Skin of body (tissue), 2 donors: ENCODE measurements around the gene IFNGR2. TPM values are rescaled to one million over a fixed set of nuclear protein-coding genes. Genes with fewer than 3 reads are reported as not detected.
"Not testable (repeated sequence)": the region's sequence is repeated elsewhere in the genome, so short reads cannot be mapped to it uniquely, and the experiment has no call there.

Experiments used
- DNase-seq: peaks from one replicate; lab custom pipeline; 2025; lab: John Stamatoyannopoulos, UW
- total RNA-seq: library from RNA; depleted of rRNA; stranded (reverse); fragments of >200 nt; gene quantifications from one replicate; pipeline ENCODE4 v1.2.3, GENCODE V29; 2014

Gene IFNGR2
- 63.1 TPM for total RNA-seq

- DNase-seq, result no peak
Measured at GRCh38 chr21:33403128-33403785, at the start of gene IFNGR2. TSS of gene IFNGR2 (plus strand) at chr21:33403413. CDS start at chr21:33403544, 131 bp downstream.

GRCh38 chr21:33355355-33355754 is 47.9 kb upstream of the IFNGR2 start:
- DNase-seq, result no peak

- DNase-seq, result no peak
Measured at GRCh38 chr21:33355996-33356395, 47.2 kb upstream of the IFNGR2 start.

GRCh38 chr21:33357177-33357576 is 46.0 kb upstream of the IFNGR2 start:
- no peak for DNase-seq

GRCh38 chr21:33359446-33359845 is 43.8 kb upstream of the IFNGR2 start:
- no peak for DNase-seq

- DNase-seq, result no peak
Measured at GRCh38 chr21:33360281-33360680, 42.9 kb upstream of the IFNGR2 start.

GRCh38 chr21:33360881-33361602 is 42.2 kb upstream of the IFNGR2 start:
- peak; percentile 68 for DNase-seq

- no peak for DNase-seq
Measured at GRCh38 chr21:33362044-33362555, 41.1 kb upstream of the IFNGR2 start.

- not testable (repeated sequence) for DNase-seq
Measured at GRCh38 chr21:33363911-33364609, 39.2 kb upstream of the IFNGR2 start.

- DNase-seq, result no peak
Measured at GRCh38 chr21:33364830-33365229, 38.4 kb upstream of the IFNGR2 start.

- no peak for DNase-seq
Measured at GRCh38 chr21:33367309-33367973, 35.8 kb upstream of the IFNGR2 start.

- DNase-seq, result no peak
Measured at GRCh38 chr21:33368124-33368523, 35.1 kb upstream of the IFNGR2 start.

- no peak for DNase-seq
Measured at GRCh38 chr21:33368576-33368975, 34.6 kb upstream of the IFNGR2 start.

GRCh38 chr21:33369586-33369985 is 33.6 kb upstream of the IFNGR2 start:
- no peak for DNase-seq

GRCh38 chr21:33370305-33370704 is 32.9 kb upstream of the IFNGR2 start:
- DNase-seq, result no peak

- DNase-seq, result no peak
Measured at GRCh38 chr21:33371366-33371765, 31.8 kb upstream of the IFNGR2 start.

GRCh38 chr21:33372582-33372981 is 30.6 kb upstream of the IFNGR2 start:
- no peak for DNase-seq

- no peak for DNase-seq
Measured at GRCh38 chr21:33373451-33373850, 29.8 kb upstream of the IFNGR2 start.

GRCh38 chr21:33374080-33374449 is 29.1 kb upstream of the IFNGR2 start:
- DNase-seq, result no peak

- no peak for DNase-seq
Measured at GRCh38 chr21:33374450-33375096, 28.6 kb upstream of the IFNGR2 start.

- no peak for DNase-seq
Measured at GRCh38 chr21:33375101-33375644, 28.0 kb upstream of the IFNGR2 start.
